DMS53 (cell line): ENCODE measurements around the gene CABP7.

Experiments
- DNase-seq: peaks from one replicate; lab custom pipeline; 2025; lab: John Stamatoyannopoulos, UW

Gene CABP7

DNA sequence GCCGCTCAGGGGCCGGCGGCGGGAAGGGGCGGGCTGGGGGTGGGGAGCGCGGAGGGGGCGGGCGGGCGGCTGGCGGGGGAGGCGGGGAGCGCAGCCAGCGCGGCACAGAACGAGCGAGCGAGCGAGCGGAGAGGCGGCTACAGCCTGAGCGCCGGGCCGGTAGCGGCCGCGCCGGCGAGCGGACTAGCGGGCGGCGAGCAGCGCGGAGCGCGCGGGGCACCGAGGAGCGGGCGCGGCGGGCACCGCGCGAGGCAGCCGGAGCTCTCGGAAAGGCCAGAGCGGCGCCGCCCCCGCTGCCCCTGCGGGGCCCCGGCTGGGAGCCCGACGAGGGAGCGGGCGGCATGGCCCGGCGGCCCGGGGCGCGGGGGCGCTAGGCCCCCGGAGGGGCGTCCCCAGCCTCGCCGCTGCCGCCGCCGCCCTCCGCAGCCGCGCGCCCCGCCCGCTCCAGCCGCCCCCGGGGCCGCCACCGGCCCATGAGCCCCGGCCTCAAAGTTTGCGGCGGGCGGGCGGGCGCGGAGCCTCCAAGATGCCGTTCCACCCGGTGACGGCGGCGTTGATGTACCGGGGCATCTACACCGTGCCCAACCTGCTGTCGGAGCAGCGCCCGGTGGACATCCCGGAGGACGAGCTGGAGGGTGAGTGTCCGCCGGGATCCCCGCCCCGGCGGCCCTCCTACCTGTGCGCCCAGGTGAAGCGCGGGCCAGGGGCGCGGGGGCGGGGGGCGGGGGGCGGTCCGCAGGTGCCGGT is at the start of gene CABP7:
Gene CABP7 (plus strand): TSS at position 105 of the 747 bp plus-strand sequence. CDS start 422 bp downstream, at position 527.
- peak; percentile 39 for DNase-seq

DNA sequence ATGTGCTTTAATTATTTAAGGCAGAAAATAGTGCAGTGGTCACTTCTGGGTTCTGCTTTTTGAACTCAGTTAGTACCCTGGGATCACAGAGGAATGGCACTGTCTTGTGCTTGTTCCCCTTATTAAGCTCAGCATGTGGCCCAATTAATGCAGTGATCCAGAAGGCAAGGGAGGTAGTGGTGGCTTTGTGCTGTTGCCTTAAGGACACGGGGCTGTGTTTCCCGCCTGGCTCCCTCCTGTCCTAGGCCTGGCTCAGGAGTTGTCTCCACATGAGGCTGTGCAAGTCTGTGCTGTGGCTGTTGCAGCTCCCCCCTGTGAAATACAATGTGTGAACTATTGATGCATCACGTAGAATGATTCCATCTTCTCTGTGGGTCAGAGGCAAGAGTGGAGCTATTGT is 49.2 kb upstream of the CABP7 start:
- no peak for DNase-seq

DNA sequence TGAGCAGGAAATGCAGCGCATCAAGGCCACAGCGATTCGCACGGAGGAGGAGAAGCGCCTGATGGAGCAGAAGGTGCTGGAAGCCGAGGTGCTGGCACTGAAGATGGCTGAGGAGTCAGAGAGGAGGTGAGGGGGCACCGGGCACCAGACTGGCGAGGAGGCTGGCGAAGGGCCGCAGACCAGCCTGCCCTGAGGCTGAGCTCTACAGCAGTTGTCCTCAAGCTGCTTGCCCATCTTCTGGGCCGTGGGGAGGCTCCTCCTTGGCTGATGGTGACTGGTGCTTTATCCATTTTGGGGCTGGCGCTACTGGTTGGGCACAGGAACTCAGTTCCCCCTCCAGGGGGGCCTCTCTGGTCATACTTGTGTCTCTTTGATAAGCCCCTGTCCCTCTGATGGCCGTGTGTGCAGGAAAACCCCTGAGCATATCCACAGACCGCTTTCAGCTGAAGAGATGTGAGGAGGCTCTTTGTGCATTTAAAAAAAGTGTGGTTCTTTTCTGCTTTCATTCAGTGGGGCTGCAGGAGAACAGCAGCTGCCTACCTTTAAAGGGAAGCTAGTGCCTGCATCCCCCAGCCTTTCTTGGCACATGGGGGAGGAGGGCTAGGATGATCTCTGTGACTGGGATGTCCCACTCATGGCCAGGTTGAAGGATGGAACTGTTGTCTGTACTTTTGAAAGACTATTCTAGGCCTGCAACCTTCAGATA is 46.3 kb upstream of the CABP7 start:
- no peak for DNase-seq

DNA sequence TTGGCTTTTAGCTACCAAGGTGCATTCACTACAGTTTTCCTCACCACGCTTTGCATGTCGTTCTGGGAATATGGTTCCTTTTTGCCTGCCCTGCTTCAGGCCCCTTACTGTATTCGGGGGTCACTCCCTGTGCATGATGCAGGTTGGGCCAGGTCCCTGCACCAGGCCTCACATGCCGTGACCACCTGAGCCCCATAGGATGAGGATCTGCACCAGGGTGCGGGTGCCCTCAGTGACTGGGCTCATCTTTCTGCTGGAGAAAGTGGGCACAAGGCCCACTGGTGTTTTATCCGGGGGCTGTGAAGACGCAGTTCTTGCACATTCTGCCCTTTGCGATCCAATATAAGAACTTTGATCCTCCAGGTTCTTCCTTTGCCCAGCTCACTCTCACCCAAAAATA is 45.7 kb upstream of the CABP7 start:
- no peak for DNase-seq

DNA sequence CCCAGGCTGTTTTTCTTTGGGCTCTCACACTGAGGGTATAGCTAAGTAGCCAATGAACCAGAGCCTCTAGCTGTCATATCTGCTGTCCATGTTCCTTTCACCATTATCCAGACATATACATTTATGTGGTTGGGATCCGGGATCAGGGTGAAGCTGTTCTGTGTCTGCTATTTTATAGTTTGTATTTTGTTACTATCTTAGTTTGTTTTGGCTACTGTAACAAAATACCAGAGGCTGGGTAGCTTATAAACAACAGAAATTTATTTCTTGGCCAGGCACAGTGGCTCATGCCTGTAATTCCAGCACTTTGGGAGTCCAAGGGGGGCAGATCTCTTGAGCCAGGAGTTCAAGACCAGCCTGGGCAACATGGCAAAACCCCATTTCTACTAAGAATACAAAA is 40.5 kb upstream of the CABP7 start:
- DNase-seq: no peak

DNA sequence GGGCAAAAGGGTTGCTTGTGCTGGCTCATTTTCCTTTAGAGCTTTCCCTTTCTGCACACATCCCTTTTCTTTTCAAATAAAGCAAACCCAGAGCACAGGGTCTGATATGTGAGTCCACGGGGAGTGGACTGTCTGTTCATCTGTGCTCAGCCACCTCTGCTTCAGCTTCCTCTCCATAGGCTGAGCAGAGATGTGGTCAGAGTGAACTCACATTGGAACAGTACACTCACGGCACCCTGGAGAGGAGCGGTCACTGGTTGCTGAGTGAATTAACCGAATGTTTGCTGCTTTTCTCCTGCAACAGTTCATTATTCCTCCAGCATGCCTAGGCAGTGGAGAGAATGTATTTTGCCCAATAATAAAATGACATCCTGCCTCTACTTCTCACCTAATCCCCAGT is 36.3 kb upstream of the CABP7 start:
- no peak for DNase-seq

DNA sequence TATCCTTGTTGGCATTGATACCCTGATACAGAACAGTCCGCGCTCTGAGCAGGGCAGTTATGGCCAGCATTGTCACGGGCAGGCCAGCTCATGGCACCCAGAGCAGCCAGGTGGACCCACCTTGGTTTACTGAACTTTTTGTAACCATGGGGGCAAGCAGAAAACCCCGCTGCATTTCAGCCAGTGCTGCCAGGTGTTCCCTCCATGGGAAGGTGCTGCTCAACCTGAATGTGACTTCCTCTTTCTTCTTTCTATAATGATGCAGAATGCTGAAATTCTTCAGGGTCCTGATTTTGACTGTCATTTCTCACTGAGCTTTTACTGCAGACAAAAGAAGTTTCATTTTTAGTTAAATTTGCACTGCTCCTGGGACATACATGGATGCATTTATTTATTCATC is 35.6 kb upstream of the CABP7 start:
- DNase-seq: no peak

DNA sequence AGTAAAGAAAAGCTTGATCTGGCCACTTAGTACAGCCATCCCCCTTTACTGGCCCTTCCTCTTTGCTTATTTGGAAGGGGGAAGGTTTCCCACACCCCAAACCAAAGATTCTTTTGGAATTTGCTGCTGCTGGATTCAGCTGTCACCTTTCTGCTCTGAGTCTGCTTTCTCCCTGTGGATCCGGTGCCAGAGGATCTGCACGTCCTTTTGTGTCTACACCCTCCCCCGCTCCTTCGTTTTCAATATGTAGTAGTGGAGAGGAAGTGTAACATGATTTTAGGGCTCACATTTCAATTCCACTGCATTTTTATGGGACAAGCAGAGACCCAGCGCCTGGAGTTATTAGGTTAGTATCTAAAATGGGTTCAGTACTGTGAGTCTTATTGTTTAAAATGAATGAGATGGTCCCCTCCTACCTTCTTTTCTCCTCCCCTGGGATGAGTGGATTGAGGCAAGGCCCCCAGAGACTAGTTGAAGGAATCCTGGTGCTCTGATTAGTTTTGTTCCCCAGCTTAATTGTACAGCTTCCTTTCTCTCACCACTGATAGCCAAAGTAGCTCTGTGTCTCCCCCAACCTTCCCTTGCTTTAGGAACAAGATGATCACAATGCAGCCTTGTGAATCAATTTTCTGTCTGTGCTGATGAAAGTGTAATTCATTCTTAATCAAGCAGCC is 30.5 kb upstream of the CABP7 start:
- DNase-seq: no peak

DNA sequence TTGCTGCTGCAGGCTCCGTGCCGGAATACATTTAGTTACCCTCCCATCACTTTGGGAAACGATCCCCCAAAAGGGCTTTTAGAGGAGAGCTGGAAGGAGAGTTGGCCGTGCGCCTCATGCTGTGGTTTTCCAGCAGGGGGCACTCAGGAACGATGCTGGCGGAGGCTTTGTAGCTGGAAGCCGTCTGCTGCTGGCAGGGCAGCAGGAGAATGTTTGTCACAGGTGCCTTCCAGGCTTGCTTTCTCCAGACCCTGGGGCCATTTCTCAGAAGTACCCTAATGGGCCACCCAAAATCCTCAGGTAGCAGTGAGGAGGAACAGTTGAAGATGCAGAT is 30.0 kb upstream of the CABP7 start:
- peak; percentile 42 for DNase-seq

DNA sequence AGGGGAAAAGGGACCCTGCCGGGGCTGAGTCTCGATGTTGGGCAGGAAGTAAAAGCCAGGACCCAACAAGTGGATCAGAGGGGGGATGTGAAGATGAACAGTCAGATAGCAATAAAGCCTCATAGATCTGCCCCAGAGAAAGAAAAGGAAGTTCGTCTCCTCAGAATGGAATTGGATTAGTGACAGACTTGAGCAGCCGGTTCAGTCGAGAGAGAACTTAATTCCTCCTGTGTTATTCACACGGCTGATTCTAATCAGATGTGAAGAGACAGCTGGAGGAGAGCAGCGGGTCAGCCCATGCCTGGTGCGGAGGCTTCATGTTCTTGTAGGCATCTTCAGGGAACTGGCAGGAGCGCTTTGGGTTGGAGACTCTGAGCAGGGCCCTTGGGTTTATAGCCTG is 29.3 kb upstream of the CABP7 start:
- no peak for DNase-seq

DNA sequence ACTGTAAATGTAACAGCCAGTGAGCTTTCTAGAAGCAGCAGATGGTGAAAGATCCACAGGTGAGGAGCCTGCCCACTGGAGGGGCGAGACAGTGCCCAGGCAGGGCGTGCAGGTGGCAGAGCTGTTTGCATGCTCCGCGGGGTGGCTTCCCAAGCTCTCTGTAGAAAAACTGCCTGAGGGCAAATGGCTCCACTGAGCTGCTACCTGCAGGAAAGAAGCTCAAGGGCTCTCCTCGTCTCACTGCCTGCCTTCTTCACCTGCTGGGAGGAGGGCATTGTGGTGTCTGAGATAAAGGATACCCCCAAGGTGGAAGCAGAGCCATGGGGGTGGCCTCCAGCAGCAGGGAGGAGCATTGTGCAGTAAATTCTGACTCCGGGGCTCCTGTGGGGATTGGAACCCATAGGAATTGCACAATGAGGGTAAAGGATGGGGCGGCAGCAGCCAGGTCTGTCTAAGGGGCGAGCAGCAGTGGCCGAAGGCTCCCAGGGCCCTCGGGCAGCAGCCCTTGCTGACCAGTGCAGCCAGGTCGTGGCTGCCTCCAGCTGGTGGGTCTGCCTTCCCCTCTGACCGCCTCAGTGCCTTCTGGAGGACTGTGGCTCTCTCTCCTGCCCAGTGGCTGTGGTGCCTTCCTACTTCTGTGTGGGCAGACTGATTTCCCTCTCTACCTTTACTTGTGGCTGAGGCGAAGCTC is 28.0 kb upstream of the CABP7 start:
- DNase-seq: no peak

DNA sequence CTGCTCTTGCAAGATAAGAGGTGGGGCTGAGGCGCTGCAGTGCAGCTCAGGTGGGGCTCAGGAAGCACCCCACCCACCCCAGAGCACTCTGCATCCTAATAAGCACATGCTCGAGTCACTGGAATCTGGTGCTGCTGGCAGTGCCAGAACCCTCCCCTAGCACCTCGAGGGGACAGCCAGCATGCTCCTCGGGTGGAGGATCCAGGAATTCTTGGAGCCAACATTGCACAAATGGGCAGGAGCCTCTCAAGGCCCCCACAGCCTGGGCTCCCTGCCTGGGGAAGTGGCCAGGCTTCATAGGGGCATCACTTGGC is 27.5 kb upstream of the CABP7 start:
- no peak for DNase-seq

DNA sequence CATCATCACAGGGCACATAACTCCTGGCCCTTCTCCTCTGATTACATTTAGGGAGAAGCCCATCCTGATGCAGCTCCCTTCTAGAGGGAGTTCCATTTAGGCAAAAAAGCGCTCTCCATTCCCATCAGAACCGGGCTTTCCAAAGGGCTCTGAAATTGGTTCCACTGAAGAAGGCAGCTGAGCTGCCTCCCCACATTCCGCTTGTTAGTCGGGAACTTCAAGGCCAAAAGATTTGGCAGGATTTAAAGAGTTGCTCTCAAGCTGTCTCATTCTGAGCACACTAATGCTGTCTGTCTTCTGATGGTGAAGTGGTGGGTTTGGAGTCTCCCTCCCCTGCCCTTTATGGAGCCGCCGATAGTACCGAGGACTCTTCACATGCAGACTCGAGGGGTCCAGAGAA is 26.6 kb upstream of the CABP7 start:
- DNase-seq: no peak

DNA sequence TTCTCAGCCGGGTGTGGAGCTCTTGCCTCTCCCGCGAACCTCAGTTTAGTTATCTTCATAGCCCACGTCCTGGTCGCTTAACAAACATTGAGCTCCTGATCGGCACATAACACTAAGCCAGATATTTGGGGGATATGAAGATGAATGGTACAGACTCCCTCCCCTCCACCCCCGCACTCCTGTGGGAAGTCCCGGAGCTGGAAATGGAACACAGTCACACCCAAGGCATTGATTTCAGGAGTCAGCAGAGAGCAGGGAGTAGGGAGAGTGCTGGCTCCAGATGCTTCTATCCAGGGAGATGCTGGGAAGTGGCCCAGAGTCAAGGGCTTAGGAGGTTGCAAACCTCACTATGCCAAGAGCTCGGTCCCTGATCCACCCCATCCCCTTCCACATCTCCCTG is 26.1 kb upstream of the CABP7 start:
- no peak for DNase-seq

DNA sequence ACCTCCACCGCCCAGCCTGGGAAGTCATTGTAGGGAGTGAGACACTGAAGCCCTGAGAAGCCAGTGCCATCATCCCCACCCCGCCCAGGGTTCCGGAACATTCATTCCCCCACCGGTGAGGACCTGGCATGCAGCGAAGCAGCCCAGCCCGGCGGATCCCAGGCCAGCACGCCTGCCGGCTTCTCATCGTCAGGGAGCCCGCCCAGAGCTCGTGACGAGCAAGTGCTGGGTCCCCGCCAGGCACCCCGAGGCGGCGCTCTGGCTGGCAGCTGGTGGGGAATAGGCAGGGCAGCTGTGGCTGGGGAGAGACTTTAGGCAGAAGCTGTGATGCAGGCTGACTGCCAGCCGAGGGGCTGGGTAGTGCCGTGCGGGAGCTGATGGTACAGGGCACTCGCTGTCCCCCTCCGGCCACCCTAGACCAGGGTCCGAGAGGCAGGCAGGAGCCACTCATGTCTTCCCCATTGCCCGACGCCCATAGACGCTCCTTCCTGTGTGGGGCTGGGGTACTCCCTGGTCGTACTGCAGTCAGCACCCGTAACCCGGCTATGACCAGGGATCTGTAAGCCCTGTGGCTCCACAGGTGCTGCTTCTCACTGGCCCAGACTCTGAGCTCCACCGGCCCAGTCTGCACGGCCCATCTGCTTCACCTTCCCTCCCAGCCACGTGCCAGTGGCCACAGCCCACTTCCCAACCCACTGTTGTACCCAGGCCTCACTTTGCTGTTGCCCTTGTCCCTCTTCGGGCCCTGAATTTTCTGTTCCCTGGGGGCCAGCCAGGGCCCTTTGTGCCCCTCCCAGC is 24.5 kb upstream of the CABP7 start:
- DNase-seq: no peak

DNA sequence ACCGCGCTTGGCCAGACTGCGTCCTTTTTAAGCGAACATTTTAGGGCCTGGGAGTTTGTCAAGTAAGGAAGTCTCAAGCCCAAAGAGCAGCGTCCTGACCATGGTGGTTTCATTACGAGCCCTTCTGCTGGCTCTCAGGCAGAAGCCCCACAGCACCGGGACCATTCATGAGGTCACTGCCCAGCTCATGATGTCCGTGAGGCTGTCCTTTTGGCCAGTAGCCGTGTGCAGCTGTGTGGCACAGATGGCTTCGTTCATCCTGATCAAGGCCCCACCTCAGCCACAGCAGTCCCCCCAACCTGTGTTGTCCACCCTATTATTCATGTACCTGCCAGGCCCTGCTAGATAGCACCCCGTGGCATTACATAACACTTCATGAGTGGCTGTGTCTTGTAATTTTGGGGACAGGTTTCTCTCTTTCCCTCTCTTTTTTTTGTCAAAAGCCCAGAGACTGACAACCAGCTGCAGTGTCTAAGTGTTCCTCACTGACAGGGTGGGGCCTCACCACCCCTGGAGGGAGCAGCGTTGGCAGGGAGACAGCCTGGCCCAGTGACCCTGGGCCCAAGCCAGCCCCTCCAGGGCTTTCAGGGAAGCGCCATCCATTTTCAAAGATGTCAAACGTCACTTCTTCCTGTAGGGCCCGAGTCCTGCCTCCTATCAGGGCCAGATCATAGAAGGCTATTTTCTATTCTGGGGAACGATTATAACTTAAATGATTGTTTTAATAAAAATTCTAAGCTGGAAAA is 21.8 kb upstream of the CABP7 start:
- DNase-seq: no peak

DNA sequence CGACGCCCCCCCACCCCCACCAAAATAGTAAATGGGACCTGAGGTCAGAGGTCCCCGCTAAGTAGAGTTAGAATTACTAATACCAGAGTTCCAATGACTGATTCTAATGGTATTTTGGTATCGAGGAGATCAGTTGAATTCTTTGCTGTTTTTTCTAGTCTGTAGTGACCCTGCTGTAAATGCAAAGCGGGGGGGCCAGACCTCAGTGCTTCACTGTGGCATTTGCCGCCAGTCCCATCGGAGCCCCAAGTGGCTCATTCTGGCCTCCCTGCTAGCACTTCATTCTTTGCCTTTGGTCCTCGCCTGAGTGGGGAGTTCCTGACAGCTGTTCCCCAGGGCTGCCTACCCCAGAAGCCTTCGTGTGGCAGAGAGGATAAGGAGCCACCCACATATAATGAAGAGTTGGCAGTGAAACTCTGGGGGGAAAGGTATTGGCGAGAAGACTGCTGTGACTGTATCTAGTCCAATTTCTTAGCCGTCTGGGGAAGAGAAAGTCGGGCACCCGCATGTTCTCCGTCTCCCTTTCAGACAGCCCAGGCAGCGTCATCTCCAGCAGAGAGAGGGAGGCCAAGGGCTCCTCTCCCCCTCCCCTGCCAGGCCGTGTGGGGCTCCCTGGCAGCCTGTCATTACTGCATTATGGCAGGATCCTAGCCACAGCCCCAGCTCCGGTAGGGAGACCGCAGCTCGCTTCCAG is 19.4 kb upstream of the CABP7 start:
- no peak for DNase-seq

DNA sequence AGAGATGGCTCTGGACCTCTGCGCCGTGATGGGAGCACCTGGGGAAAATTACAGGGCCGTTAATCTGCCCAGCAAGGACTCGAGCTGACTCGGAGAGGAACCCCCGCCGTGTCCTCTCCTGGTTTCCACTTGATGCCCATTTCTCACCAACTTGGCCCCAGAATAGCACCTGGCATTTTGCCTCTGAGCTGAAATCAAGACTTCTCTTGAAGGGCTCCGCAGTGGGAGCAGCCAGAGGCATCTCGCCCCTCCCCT is 19.0 kb upstream of the CABP7 start:
- peak; percentile 29 for DNase-seq

DNA sequence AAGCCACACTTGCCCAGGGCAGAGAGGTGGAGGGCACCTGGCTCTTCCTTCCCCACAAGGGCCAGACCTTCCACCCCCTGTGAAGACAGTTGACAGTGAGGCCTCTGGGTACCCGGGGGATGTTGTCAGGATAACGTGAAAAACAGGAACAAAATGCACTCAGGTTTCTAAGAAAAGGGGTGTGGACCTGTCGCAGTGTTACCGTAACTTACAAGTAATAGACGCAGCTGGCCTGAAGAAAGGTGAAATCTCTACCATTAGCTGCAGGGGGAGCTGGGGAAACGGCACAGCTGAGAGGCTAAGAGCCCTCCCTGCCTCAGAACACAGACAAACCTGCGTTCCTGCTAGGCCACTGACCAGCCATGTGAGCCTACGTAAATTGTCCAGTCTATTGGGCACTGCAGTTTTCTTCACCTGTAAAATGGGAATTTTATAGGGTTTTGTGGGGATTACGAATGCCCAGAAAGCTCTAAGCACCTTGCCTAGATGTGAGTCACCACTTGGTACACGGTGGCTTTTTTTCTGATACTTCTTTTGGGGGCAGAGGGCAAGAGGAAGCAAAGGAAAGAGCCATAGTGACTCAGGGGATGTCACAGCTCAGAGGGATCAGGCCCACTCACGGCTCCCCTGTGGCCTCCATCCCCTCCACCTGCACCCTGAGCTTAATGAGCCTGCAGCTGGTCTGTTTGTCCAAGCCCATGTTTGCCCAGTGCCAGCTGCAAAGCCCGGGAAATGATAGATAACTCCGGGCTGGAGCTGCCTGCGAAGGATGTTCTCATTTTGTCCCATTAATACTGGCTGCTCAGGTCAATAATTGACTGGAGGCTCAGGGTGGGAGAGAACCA is 18.4 kb upstream of the CABP7 start:
- peak; percentile 78 for DNase-seq
